ENCODE results near the gene ABCC5.
A peak's percentile ranks its signal among the peaks of the same experiment; 100 is the strongest.
"Not testable (repeated sequence)": the region's sequence is repeated elsewhere in the genome, so short reads cannot be mapped to it uniquely, and the experiment has no call there.

ABCC5 gene

DNA sequence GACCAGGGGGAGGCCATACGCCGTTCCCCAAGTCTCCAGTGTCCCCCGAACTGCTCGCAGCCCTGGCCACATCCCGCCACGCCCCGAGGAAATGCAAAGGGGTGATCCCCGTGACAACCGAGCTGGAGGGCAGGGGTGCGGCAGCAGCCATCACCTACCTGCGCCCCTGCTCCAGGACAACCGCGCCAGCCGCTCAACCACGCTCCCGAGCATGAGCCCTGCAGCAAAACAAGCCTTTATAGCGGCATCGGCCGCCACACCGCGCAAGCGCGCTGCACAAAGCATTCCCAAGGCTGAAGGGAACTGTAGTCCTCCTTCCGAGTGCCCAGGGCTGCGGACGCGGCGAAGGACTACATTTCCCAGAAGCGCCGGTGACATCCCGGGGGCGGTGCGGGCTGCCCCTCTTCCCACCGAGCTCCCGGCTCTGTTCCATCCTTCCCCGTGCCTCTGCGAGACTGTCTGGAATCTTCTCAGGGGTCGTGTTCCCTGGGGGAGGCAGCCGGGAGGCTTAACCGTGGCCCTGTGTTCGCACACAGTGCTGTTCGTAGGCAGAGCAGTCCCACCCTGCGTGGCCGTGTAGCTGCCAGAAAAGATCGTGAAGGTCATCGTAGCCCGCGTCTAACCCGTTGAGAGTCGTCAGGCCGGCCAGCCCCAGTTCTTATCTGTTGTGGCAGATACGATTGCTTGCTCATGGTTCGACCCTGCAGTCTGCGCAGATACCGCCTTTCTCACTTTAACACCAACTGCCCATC lies at the start of gene ABCC5:
Gene ABCC5 (minus strand): TSS at position 213 of the 752 bp plus-strand sequence. CDS start 3,492 bp downstream, outside the sequence.
- peak; percentile 62 to 78 for DNase-seq (ENCODE audit: low read depth in 2 of 2)

DNA sequence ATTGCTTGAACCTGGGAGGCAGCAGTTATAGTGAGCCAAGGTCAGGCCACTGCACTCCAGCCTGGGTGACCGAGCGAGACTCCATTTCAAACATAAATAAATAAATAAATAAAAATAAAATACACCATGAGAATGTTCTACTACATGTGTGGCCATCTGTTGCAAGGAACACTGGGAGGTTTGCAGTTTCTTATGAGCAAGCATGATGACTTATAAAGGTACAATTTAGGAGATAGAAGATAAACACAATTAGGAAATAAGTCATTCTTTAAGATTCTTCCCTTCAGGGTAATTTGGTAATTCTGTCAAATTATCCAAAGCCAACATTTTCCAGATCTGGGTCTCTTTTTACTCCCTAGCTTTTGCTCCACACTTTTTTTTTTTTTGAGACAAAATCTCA lies 48.5 kb upstream of the ABCC5 start:
- no peak for DNase-seq (ENCODE audit: low read depth in 2 of 2)

DNA sequence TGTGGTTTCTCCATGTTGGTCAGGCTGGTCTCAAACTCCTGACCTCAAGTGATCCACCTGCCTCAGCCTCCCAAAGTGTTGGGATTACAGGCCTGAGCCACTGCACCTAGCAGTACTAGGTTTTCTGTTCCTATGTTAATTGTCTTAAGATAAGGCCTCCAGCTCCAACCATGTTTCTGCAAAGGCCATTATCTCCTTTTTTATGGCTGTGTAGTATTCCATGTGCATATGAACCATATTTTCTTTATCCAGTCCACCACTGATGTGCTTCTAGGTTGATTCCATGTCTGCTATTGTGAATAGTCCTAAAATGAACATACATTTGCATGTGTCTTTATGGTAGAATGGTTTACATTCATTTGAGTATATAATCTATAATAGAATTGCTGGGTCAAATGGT lies 45.0 kb upstream of the ABCC5 start:
- DNase-seq (ENCODE audit: low read depth in 2 of 2): no peak

DNA sequence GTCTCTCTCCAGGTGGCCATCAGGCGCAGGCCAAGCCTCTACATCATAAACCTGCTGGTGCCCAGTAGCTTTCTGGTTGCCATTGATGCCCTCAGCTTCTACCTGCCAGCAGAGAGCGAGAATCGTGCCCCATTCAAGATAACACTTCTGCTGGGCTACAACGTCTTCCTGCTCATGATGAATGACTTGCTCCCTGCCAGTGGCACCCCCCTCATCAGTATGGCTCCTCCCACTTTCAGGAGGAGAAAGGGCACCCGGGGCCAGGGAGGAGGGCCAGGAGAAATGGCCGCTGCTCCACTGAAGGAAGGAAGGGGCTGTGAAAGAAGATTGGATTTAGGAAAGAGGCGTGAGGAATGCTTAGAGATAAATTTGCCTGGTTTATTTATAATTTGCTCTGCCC lies 41.7 kb upstream of the ABCC5 start:
- DNase-seq (ENCODE audit: low read depth in 2 of 2): no peak

DNA sequence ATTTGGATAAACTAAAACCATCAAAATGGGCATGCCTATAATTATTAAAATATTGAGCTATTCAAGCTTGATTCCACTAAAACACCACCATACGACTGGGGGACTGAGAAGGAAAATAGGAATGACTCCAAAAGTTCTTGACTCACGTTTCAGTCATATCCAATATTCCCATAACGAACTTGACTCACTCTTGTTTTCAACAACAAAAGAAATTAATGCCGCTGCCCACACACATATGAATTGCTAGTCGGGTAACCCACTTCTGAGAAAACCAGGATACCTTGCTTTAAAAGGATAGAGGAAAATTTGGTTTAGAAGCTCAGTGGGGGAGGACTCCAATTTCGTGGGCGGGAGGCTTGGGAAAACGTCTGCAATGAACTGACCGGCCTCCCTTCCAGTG lies 40.3 kb upstream of the ABCC5 start:
- no peak for DNase-seq (ENCODE audit: low read depth in 2 of 2)

DNA sequence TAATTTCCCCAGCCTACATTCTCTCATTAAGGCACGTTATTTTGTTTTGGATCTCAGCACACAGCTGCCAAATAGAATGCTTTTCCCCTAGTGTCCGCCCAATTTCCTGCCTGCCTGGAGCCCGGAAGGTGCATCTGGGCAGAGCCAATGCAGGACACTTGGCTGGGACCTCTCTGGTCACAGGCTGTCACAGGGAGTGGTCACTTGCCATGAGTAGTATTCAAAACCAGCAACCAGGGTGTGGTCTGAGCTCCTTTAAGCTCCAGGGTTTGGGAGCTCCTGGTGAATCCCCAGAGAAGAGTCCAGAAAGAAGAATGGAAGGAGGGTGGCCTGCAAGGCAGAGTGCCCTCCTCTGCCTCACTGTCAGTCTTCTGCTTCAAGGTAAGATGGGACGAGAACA lies 35.1 kb upstream of the ABCC5 start, which contains the start of gene HTR3C:
Gene HTR3C (plus strand): TSS at position 281 of the 400 bp plus-strand sequence. CDS start 34 bp downstream, at position 315.
- DNase-seq (ENCODE audit: low read depth in 2 of 2): no peak

GRCh38 chr3:184050217-184050847 lies 32.6 kb upstream of the ABCC5 start:
- DNase-seq (ENCODE audit: low read depth in 2 of 2): no peak

GRCh38 chr3:184045995-184046394 lies 28.3 kb upstream of the ABCC5 start:
- DNase-seq (ENCODE audit: low read depth in 2 of 2): no peak

DNA sequence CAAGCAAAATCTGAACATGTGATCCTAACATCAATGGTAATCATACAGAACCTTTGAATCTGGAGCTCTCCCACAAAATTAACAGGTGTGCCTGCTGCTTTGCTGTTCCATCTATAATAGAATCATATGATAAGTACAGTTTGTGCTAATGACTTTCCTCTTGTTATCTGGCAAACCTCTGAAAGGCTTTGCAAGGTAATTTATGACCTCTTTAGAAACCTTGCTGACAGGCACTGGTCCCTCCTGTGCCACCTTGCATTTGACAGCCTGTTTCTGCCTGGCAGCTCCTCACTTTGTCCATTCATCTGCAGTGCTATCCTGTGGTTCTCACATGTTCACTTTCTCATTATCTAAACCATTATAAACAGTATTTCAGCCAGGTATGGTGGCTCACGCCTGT lies 24.9 kb upstream of the ABCC5 start:
- no peak for DNase-seq (ENCODE audit: low read depth in 2 of 2)

DNA sequence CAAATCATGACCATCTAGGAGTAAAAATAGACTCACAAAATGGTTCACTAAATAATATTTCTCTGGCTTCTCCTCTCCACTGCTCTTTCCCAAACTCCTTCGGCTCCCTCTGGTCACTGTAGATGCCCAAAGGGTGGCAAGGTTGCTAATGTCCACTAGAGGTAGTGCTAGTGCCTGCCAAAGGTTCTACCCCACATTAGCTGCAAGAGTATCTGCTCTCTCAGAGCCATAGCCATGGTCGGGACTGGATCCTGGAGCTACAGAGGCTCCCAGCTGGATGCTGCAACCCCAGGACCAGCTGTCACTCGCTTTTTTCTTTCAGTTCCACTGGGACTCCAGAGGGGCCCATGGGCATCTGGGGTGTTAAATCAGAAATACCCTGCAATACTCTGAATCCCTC lies 22.3 kb upstream of the ABCC5 start:
- no peak for DNase-seq (ENCODE audit: low read depth in 2 of 2)

- no peak for DNase-seq (ENCODE audit: low read depth in 2 of 2)
Measured at GRCh38 chr3:184039414-184039813, 21.7 kb upstream of the ABCC5 start.

DNA sequence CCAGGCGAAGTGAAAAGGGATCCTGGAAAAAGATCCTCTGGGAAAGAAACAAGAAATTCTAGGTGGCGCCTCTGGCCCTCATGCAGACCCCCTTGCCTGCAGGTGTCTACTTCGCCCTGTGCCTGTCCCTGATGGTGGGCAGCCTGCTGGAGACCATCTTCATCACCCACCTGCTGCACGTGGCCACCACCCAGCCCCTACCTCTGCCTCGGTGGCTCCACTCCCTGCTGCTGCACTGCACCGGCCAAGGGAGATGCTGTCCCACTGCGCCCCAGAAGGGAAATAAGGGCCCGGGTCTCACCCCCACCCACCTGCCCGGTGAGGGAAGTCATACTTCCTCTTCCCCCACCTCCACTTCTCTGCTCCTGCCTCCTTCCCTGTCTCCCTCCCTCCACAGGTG lies 20.6 kb upstream of the ABCC5 start:
- DNase-seq (ENCODE audit: low read depth in 2 of 2): not testable (repeated sequence)

GRCh38 chr3:184037816-184038215 lies 20.1 kb upstream of the ABCC5 start:
- no peak for DNase-seq (ENCODE audit: low read depth in 2 of 2)

GRCh38 chr3:184031187-184031792 lies 13.6 kb upstream of the ABCC5 start, which contains the start of gene HTR3D:
TSS of gene HTR3D (plus strand) at chr3:184031742. CDS start at chr3:184031742, 0 bp downstream.
- DNase-seq (ENCODE audit: low read depth in 2 of 2): no peak

- DNase-seq (ENCODE audit: low read depth in 2 of 2): no peak
Measured at GRCh38 chr3:184030536-184030935, 12.9 kb upstream of the ABCC5 start.

DNA sequence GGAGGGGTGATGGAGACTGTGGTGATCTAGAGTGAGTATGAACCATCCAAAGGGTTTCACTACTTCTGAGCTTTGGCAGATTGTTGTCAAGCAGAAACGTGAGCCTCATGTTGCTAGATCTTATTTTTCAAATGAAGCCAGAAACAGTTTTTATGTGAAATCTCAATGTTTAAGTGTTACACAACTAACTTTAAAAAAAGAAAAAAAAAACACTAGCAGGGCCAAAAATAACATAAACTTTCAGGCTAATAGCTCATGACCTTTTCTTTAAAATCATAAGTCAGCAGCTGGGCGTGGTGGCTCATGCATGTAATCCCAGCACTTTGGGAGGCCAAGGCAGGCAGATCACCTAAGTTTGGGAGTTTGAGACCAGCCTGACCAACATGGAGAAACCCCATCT lies 11.8 kb upstream of the ABCC5 start:
- DNase-seq (ENCODE audit: low read depth in 2 of 2): no peak

DNA sequence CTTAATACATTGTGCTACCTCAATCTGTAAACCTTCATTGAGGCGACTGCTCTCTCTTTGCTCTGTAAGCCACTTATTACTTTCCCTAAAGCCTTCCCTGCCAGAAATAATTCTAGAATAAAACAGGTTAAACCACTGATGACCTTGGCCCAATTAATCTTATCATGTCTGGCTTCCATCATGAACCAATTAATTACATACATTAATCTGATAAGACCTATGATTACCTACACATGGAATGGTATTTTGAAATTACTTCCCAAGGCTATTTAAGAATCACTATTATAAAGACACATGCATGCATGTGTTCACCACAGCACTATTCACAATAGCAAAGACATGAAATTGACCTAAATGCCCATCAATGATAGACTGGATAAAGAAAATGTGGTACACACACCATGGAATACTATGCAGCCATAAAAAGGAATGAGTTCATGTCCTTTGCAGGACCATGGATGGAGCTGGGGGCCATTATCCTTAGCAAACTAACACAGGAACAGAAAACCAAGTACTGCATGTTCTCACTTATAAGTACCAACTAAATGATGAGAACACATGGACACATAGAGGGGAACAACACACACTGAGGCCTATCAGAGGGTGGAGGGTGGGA lies 10.7 kb upstream of the ABCC5 start:
- not testable (repeated sequence) for DNase-seq (ENCODE audit: low read depth in 2 of 2)

- DNase-seq (ENCODE audit: low read depth in 2 of 2): not testable (repeated sequence)
Measured at GRCh38 chr3:184025256-184025655, 7.6 kb upstream of the ABCC5 start.

GRCh38 chr3:184022323-184022722 lies 4.6 kb upstream of the ABCC5 start:
- DNase-seq (ENCODE audit: low read depth in 2 of 2): no peak

GRCh38 chr3:184018424-184018973 lies 815 bp upstream of the ABCC5 start:
- no peak for DNase-seq (ENCODE audit: low read depth in 2 of 2)

DNA sequence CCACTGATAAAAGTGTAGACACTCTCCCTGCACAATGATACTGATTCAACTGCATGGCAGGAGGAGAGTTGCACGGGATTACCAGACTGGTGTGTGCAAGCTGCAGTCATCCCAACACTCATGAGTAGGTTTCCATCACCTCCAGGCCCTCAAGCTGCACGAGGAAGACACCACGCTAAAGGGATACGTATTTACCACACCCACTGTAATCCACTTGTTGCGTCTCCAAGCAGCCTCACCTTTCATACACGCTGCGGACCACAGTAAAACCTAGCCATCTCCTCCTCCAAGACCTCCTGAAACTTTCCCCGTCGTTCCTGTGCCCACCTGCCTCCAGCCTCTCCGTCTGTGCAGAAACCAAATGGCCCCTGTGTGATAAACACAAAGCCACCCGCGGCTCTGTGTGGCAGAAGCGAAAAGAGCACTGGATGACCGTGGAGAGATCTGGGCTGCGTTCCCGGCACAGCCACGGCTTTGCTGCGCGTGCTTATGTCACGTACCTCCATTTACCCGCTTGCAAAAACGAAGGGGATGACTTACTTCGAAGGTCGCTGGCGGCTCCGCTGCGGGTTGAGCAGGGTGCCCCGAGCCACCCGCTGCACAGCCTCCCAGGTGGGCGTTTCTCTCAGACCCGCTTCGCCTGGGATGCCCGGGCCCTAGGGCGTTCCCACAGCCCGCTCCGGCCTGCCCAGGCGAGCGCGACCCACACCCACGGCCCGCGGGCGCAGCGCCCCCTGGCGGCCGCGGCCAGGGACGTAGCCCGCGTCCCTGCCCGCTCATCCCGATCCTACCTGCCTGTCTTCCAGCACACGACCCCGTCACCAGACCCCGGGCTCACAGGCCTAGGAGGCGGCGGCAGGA lies 643 bp downstream of the ABCC5 start:
- DNase-seq (ENCODE audit: low read depth in 2 of 2): peak in 1 of 2 donors; percentile 39

Data from stimulated activated CD4-positive, alpha-beta T cell treated with anti-CD3 and anti-CD28 coated beads, Interleukin-15, amount 100 ng/mL, for 48 hours (primary cell).